Hippocampal formation (tissue), 2 donors: ENCODE data around the gene APCDD1.
"Not testable (repeated sequence)": the region's sequence is repeated elsewhere in the genome, so short reads cannot be mapped to it uniquely, and the experiment has no call there.

Experiments used
- DNase-seq, 2 donors: peaks; one replicate each; lab custom pipeline; 2025; lab: John Stamatoyannopoulos, UW

APCDD1 gene

DNA sequence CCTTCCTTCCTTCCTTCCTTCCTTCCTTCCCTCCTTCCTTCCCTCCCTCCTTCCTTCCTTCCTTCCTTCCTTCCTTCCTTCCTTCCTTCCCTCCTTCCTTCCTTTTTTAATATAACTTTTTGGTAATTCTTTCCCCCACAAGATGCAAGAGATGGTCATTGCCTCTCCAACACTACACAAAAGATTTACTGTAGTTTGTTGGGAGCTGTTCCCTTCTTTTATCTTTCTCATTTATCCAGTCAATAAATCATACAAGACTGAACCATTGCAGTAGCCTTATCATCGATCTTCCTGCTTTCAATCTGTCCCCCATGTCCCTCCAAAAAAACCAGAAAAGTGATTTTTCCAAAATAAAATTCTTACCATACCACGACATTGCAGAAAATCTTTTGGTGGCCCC, 8.2 kb downstream of the APCDD1 start:
- DNase-seq, result no peak

DNA sequence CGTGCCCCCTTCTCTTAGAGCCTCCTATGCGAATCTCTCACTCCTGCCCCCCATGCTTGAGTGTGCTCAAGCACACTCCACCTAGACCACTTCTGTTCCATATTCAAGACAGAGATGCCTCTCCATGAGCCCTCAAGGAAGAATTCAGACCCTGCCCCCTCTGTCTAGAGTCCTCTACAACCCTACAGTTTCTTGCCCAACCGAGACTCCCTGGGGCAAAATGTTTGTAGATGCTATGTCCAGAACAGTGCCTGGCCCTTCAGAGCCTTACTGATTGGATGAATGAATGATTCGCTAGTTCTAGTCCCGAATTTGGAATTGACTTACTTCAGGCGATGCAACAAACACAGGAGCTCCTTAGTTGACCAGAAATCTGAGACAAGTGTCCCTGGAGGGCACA, 8.7 kb downstream of the APCDD1 start:
- DNase-seq, result no peak

DNA sequence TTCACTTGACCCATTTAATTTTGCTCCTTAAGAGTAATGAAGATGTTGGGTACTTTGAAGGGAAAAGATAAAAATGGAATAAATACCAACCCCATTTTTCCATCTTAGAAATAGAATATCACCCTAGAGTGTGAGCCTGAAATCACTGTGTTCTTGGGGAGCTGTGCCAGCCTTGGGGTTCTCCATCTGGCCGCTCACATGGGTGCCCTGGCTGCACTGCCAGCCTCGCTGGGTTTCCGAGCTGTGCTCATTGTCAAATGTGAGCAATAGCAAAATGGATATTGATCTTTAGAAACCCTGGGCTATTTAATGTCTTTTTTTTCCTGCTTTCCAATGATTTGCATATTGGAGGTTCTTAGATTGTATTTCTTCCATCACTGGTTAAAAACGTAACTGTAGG, 9.3 kb downstream of the APCDD1 start:
- no peak for DNase-seq

DNA sequence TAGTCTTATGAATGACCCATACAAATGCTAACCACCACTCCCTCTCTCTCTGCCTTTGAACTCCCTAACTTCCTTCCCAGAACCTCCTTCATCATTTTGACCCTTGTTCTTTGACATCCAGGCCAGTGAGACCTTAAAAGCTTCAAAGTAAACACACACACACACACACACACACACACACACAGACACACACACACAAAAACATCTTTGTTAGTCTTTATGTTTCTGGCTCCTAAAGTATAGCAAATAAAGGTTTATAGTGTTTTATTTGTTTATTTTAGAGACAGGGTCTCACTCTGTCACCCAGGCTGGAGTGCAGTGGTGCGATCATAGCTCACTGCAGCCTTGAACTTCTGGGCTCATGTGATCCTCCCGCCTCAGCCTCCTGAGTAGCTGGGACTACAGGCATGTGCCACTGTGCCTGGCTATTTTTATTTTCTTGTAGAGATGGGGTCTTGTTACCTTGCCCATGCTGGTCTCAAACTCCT, 9.8 kb downstream of the APCDD1 start:
- not testable (repeated sequence) for DNase-seq

DNA sequence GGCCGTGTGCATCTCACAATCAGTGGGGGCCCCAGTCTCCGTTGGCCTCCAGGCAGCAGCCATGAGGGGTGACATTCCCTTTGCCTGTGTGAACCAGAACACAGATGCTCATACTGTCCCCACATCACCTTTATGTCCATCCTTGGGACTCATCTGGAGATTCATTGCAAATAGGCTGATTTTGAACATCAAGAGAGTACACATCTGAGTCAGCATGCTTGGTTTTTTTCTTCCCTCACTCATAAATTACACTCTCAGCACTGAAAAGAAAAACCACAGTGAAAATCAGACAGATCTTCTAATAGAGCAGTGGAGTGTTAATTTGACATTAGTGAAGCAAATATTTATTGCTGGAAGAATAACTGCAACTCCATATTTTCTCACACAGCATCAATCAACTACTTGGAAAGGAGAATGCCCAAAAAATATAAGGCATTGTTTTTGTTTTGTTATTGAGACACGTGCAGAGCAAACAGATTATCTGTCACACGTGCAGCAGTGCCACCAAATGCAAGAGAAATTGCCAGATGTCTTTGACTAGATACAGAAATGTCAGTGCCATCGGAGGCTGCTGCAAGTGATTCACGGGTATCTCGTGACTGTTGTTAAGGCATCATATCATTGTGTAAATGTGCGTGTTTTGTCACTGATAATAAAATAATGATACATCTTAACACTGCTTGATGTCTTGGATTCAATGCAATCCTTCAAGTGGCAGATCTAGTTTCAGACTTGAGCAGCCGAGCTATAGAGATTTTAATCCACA, 10.9 kb downstream of the APCDD1 start:
- no peak for DNase-seq

DNA sequence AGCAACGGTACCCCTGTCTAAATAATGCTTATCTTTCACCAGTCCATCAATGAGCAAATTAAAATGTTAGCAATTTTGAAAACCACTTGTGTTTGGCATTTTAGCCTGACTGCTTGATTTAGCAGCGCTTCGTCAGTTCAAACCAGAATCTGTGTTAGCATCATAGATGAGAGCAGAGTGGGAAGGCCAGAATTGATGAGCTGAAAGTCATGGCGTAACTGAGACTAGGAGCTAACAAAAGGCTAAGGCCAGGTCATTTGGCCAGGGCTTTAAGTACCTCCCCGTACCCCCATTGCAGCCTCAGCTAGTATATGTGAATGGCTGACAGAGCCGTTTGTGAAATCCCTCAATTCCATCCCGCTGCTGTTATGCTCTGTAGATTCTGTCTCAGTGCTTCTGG, 16.0 kb downstream of the APCDD1 start:
- no peak for DNase-seq

DNA sequence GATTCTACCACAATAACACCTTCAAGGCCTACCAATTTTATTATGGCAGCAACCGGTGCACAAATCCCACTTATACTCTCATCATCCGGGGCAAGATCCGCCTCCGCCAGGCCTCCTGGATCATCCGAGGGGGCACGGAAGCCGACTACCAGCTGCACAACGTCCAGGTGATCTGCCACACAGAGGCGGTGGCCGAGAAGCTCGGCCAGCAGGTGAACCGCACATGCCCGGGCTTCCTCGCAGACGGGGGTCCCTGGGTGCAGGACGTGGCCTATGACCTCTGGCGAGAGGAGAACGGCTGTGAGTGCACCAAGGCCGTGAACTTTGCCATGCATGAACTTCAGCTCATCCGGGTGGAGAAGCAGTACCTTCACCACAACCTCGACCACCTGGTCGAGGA, 17.1 kb downstream of the APCDD1 start:
- no peak for DNase-seq

DNA sequence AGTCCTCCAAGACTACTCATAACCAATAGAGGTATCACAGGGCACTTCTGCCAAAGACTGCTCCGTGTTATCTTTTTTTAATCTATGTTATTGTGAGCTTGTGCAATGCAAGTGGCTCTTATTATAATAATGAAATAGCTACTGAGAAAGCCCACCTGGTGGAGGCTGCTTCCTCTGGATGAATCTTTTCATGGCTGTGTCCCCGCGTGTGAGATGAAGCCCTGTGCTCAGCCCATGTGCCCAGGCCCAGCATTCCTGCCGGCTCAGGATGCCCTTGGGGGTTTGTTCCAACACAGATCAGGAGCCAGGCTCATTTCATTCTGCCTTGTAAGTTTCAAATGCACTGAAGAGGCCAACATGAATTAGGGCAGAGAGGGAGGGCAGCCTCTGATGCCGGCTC, 18.7 kb downstream of the APCDD1 start:
- DNase-seq, result no peak

DNA sequence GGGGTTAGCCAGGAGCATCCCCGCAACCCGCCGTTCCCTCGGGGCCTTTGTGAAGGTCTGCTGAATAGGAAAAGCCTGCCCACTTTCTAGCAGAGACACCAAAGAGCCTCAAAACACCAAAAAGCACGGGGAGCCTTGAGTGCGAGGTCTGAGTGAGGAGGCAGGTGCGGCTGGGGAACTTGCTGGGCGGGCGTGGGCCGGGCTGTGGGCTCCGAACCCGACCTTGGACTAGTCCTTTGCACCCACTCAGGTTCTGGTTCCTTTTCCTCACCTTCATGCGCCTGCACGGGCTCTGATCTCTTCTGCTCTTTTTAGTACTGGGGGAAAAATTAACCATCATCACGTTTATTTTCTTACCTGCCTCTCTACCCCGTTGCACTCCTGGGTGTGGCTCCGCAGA, 19.9 kb downstream of the APCDD1 start:
- DNase-seq, result no peak

DNA sequence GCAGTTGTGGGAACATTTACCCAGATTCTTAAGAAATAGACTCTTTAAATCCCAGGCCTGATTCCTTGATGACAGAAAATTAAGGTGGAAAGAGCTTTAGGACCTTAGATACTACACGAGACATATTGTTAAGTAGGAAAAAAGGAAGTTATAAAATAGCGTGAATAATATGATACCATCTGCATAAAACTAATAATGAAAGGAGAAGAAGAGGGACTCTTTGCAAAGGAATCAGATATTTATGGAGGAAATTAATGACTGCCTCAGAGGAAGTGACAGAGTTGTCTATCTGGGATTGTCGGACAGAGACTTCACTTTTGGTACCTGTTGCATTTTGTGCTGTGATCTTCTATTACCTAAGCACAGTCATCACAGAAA, 20.8 kb downstream of the APCDD1 start:
- no peak for DNase-seq

DNA sequence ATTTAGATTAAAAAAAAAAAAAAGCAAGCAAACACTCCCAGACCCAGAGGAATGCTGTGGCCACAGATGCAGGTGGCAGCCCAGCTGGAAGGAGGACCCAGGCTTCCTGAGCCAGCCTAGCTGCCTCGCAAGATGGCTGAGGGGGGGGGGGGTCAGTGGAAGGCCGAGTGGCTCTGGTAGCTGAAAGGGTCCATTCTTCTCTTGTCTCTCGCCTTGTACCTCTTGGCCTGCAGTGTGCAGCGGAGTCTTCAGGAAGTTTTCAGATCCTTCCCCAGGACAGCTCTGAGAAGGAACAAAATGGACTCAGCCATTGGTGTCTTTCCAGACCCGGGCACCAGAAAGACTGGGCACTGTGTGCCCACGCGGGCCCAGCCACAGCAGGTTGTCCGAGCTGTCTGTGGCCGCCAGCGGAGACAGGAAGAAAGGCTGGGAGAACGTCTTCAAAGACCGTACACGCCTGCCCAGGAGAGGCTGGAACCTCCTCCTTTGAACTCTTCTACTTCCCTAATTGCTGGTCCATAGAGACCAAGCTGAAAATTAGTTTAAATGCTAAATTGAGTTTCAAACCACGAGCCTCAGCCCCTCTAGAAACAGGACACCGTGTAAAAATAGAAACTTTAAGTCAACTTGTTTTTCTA, 21.3 kb downstream of the APCDD1 start:
- DNase-seq, result peak; percentile 47 to 73

DNA sequence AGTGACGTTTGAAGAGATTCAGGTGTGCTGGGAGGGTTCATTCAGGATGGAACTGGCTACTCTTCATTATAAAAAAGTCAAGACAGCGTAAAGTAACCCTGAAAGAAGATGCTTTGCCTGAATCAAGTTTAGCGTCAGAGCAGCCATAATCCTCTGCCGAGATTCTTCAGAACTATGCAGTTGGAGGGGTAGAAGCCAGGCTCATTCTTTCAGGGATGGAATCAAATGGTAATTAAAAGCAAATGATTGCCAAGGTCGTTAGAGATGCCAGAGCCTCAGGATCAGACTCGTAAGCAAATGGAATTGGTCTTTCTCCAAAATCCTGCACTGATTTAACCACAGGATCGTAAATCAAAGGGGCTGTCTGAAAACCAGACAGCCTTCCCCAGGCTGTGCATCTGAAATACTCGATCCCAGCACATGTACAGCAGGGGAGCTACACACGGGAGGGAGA, 21.9 kb downstream of the APCDD1 start:
- DNase-seq, result no peak

DNA sequence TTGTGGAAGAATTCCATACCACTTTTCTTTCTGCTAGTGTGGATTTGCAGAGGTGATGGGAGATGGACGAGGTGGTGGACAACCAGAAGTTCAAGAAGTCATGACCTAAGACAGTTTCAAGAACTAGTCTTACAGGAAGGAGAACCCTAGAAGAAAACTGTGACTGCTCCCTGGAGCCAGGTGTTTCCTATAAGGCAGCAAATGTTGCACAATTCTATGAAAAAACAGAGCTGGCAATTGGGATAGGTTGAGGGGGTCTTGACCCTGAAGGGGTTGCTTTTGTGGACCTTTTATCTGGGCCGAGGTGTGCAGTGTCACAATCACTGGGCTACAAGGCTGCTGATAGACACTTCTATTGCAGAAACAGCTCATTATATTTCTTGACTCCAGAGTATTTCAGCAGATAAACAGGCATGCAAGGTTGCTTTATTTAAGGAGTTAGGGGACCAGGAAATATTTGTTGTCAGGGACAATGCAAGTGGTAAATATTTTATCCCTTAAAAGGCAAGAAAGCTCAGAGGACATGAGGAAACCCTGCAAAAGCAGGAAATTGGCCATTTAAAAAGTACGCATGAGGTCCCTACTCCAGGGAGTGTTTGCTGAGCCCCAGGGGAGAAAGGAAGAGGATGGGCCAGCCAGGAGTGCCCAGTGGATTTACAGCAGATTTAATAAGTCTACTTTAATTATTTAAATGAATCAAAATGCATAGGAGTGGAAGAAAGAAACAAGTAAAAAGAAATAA, 22.9 kb downstream of the APCDD1 start:
- no peak for DNase-seq

DNA sequence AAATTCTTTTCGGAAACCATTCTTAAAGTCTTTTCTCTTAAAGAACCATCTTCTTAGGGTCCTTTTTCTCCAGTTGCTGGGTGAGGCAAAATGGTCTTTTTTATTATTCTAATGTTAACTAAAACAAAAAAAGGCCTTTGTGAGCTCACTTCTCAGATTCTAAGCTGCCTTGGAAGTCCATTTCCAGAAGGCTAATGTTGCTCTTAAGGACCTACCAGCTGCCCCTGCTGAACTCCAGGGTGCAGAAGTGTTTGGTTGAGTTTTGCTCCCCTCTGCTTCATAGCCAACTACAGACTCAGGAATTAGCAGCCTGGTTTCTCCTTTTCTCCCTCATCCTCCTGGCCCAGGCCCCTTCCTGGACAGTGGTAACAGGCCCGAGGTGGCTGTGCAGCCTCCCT, 23.4 kb downstream of the APCDD1 start:
- DNase-seq, result no peak

DNA sequence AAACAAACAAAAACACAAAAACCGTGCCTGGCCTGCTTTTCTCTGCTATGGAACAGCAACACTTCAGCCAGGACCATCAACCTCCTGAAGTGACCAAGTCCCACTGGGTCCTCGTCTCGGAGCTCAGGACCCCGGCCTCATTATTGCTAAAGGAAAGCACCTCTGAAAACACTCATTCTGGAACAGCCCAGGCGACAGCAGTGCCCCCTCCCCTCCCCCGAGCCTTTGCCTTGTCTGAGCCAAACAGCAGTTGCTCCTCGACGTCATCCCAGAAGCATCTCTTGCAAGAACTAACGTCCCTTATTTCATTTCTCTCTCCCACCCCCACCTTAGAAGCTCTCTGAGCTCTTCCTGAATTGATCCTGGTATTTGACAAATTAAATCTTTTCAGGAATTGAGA, 27.4 kb downstream of the APCDD1 start:
- DNase-seq, result no peak

DNA sequence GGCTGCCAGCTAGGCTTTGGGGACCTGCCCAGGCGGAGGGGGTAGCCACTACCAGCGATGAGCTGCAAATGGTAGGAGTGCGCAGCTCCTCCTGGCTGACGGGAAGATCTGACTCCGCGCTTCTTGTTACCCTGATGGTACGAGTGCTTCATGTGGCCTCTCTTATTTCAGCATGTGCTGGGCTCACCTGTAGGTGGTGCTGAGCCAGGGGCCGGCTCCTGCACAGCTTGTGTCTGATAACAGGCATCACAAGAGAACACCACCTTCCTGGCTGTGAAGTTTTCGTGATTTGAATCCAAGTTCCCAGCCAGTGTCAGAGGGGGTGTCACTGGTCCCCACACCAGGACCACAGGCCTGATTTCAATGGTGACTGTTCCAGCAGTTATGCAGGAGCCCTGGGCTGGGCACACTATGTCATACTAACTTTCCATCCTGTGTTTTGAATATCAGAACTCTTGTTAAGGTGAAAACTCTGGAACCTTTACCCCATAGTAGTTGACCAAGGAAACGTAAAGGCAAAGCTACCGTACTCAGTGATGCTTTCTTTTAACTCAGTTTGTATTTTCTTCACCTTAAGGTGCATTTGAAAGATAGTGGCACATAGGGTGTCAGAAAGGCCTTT, 28.0 kb downstream of the APCDD1 start:
- DNase-seq, result no peak

DNA sequence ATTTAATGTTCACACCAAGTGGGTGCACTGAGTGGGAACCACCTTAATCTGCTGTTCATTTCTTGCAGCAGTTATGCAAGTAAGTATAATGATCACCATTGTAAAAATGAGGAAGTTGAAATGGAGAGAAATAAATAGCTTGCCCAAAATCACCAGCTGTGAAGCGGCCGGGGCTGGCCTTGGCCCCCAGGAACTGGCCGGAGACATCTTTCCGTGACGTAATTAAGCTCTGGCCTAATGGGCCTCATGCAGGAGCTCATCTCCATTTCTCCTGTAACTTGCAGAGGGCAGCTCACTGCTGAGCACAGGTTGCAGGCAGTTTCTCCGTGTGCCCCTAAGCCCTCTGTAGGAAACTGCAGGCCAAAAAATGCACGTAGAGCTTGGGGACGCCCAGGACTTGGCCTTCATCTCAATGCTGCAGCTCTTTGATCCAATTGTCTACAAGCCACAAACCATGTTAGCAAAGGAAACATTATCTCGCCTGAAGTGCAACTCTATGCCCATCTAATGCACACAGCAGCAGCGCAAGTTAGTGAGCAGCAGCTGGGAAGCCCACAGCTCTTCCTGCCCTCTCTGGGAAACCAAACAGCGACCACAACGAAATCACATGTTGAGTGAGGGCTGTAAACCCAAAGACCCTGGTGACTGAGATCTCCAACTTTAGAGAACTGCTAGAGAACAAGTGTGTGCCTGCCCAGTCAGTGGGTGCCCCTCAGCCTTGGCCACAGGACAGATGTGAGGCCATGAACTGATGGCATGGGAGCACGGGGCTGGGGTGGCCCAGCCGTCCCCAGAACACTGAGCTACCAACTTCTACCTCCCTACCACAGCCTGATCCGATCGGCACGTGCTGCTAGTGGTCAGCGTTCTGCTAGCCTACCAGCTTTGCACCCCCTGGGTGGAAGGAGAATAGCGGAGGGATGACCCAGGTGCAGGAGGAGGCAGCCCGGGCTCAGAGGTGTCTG, 28.8 kb downstream of the APCDD1 start:
- DNase-seq, result no peak

DNA sequence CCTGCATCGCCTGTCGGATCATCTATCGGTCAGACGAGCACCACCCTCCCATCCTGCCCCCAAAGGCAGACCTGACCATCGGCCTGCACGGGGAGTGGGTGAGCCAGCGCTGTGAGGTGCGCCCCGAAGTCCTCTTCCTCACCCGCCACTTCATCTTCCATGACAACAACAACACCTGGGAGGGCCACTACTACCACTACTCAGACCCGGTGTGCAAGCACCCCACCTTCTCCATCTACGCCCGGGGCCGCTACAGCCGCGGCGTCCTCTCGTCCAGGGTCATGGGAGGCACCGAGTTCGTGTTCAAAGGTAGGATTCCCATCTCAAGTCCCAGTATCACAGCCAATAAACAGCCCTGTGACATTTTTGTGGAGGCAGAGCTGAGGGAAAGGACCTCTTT, 31.0 kb downstream of the APCDD1 start:
- DNase-seq, result no peak

DNA sequence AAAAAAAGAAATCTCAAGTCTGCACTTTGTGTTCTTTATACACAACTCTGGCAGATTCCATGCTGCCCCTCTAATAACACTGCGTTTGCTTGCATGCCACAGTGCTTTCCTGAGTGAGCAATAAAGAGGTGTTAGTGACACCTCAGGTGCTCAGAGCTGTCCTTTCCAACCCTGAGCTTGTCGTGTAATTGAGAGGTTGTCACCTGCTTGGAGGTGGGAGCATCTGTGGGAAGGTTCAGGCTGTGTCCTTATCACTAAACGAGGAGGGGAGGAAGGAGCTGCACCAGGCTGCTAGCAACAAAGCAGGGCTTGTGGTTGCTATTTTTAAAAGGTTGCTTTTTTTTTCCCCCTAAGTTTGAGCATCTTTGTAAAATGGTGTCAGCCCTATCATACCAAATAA, 31.9 kb downstream of the APCDD1 start:
- DNase-seq, result no peak

DNA sequence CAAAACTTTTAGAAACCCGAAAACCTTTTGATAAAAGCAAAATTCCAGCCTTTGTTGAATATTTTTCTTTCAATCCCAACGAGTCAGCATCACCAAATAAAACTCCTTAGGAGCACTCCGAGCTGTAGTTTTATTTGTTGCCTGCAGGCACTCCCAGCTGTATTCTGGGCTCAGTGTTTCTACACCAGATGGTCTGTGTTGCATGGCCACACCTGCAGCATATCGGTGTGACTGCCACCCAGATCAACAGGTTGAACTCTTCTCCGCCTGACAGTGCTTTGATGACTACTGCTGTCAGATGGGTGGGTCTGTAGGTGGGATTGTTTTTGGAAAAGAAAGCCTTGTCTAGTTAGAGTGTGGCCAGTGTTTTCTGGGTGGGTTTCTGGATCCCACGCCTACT, 32.7 kb downstream of the APCDD1 start:
- no peak for DNase-seq

DNA sequence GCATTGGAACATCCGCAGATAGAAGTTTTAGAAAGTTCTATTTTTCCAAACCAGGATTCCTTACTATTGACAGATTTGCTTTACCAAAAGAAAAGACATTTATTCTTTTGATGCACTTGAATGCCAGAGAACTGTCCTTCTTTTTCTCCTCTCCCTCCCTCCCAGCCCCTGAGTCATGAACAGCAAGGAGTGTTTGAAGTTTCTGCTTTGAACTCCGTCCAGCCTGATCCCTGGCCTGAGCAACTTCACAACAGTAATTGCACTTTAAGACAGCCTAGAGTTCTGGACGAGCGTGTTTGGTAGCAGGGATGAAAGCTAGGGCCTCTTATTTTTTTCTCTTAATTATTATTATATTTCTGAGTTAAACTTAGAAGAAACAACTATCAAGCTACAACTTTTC, 33.6 kb downstream of the APCDD1 start:
- DNase-seq, result no peak
